ENCODE results near the gene NME3. TPM values are rescaled to one million over a fixed set of nuclear protein-coding genes. Genes with fewer than 3 reads are reported as not detected.

Gene NME3
- total and polyA plus RNA-seq, 9 of the 15 experiments (the other 6 are each of a cell fraction or from before 2014, with no cell fraction given), result 0.68 to 76.3 (median 11.5) TPM

DNA sequence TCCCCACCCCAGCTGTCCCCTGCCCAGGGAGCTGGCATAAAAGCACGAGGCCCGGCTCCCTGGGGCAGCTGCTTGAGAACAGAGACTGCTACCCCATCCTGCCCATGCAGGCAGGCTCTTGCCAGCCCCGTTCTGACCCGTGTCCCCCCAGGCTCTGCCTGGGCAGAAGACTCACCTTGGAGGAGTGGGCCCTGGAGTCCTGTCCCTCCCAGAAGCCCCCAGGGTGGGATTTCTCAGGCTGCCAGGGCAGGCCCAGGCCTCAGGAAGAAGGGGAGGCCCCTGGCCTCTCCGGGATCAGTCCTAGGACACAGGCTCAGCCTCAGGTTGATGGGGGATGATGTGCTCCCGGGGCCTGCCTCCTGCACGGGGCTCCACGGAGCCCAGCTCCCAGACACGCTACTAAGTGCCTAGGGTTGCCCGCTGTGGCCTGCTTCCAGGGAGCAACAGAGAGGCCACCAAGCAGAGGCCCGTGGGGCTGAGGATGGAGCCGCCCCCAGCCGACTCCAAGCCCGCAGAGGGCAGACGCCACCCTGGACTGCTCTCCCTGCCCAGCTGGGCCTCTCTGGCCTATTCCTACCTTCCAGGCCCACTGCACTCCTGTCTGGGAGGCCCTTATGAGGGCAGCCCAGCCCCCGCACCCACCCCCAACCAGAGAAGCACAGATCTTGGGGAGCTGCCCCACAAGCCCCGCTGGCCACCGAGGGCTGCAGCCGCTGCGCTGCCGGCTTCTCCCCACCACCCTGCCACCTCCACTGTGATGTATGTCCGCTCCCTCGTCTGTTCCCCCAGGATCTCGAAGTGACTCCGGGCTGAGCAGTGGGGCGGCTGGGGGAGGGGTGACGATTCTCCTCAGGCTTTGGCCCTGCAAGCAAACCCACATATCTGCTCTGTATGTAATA is 1.7 kb downstream of the NME3 start:
- ATAC-seq (no peak), DNase-seq (ENCODE audit: extremely low read depth in 1 of 4, low spot score in 3 of 4) (no peak), FAIRE-seq (no peak)
- intact Hi-C loops (cut with micrococcal nuclease), result no loop called here
- ChIA-PET CTCF (ENCODE audit: low intra/inter-chr PET ratio) (no interaction called here), POLR2A (interaction anchor here (0.6 to 4.3 kb wide), 9 partner anchors 10 to 385 kb away, joined by 3 to 35 read pairs (median 4); partner anchors contain the start of genes NUBP2, RPS2, SPSB3 and TRAF7)
- H3K4me2 ChIP-seq (ENCODE audit: insufficient read depth, low read length), result peak overlapping the region; percentile 98
- peak overlapping the region in 1 of 2 experiments; percentile 93; a peak in 2 of 4 replicates for H3K9ac ChIP-seq (ENCODE audit: insufficient read depth in 1 of 2, low read depth in 2 of 2, low read length in 2 of 2)
- in situ Hi-C loops (cut with MboI), result no loop called here
- peaks cover 8% of the 10 kb centered on the region; the same call in 1 of the 2 replicates for H4K20me1 ChIP-seq (replicated peaks; ENCODE audit: control insufficient read depth, insufficient read depth, low read length)
- no TSS peak for BruUV-seq (replicated peaks)
- H2AFZ ChIP-seq (ENCODE audit: low read depth, low read length), result no peak overlapping the region
- WGBS (ENCODE audit: insufficient coverage, low coverage, missing lambda C conversion rate), result 85% methylated on average over 19 of the region's 27 CpGs
- H3K36me3 ChIP-seq (ENCODE audit: control insufficient read depth, insufficient read depth, low read length), result peaks cover 69% of the 10 kb centered on the region; the same call in 2 of the 3 replicates
- H3K27ac ChIP-seq (ENCODE audit: extremely low read depth, low read depth, low read length), result no peak overlapping the region
- H3K4me3 ChIP-seq, result 0 out of 2 replicates have a peak overlapping the region, but pooled peaks have one; percentile 96
- no peaks in the 10 kb centered on the region for H3K9me1 ChIP-seq (ENCODE audit: control insufficient read depth, insufficient read depth, low read length)
- H3K9me3 ChIP-seq (replicated peaks; ENCODE audit: control insufficient read depth, insufficient read depth, low read depth, low read length), result no peaks in the 10 kb centered on the region
- H3K79me2 ChIP-seq (ENCODE audit: control insufficient read depth, insufficient read depth, low read length), result peaks cover 47% of the 10 kb centered on the region
- H3K27me3 ChIP-seq (ENCODE audit: control insufficient read depth in 2 of 2, insufficient read depth in 2 of 2, low read length in 2 of 2), result no peaks in the 10 kb centered on the region
- peaks cover 20 to 94% of the 10 kb centered on the region in 2 experiments; a peak in 4 of 5 replicates for H3K4me1 ChIP-seq (replicated peaks in 1 of 2; ENCODE audit: control insufficient read depth in 2 of 2, insufficient read depth in 2 of 2, low read length in 2 of 2)
- no peak for TF ChIP-seq SIRT6 (IDR thresholded peaks at IDR 0.05; ENCODE audit: low read depth, low read length)
- TF ChIP-seq HDAC2 (IDR thresholded peaks at IDR 0.05), result no peak
- TF ChIP-seq SUPT5H (IDR thresholded peaks at IDR 0.05), result peak; percentile 45; the same call in 1 of the 2 replicates
- no peak for TF ChIP-seq BCOR (IDR thresholded peaks at IDR 0.05)
- TF ChIP-seq KDM5B (IDR thresholded peaks at IDR 0.05; ENCODE audit: insufficient replicate concordance, low read depth, low read length), result peak; percentile 40
- TF ChIP-seq PTBP1 (IDR thresholded peaks at IDR 0.05; ENCODE audit: low read depth, low read length), result no peak
- TF ChIP-seq, protein P1, sequence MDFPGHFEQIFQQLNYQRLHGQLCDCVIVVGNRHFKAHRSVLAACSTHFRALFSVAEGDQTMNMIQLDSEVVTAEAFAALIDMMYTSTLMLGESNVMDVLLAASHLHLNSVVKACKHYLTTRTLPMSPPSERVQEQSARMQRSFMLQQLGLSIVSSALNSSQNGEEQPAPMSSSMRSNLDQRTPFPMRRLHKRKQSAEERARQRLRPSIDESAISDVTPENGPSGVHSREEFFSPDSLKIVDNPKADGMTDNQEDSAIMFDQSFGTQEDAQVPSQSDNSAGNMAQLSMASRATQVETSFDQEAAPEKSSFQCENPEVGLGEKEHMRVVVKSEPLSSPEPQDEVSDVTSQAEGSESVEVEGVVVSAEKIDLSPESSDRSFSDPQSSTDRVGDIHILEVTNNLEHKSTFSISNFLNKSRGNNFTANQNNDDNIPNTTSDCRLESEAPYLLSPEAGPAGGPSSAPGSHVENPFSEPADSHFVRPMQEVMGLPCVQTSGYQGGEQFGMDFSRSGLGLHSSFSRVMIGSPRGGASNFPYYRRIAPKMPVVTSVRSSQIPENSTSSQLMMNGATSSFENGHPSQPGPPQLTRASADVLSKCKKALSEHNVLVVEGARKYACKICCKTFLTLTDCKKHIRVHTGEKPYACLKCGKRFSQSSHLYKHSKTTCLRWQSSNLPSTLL (IDR thresholded peaks at IDR 0.05), result no peak
- TF ChIP-seq NCOR1 (IDR thresholded peaks at IDR 0.05), result 0 out of 2 replicates have a peak, but pooled peaks have one; percentile 9
- TF ChIP-seq SIN3B (IDR thresholded peaks at IDR 0.05; ENCODE audit: low read depth), result 0 out of 2 replicates have a peak, but pooled peaks have one; percentile 19
- 0 out of 4 replicates have a peak, but pooled peaks of 1 of the 2 experiments have one; percentile 34 for TF ChIP-seq TEAD1 (CRISPR knock-in tag; IDR thresholded peaks at IDR 0.05)
- TF ChIP-seq, protein P2, sequence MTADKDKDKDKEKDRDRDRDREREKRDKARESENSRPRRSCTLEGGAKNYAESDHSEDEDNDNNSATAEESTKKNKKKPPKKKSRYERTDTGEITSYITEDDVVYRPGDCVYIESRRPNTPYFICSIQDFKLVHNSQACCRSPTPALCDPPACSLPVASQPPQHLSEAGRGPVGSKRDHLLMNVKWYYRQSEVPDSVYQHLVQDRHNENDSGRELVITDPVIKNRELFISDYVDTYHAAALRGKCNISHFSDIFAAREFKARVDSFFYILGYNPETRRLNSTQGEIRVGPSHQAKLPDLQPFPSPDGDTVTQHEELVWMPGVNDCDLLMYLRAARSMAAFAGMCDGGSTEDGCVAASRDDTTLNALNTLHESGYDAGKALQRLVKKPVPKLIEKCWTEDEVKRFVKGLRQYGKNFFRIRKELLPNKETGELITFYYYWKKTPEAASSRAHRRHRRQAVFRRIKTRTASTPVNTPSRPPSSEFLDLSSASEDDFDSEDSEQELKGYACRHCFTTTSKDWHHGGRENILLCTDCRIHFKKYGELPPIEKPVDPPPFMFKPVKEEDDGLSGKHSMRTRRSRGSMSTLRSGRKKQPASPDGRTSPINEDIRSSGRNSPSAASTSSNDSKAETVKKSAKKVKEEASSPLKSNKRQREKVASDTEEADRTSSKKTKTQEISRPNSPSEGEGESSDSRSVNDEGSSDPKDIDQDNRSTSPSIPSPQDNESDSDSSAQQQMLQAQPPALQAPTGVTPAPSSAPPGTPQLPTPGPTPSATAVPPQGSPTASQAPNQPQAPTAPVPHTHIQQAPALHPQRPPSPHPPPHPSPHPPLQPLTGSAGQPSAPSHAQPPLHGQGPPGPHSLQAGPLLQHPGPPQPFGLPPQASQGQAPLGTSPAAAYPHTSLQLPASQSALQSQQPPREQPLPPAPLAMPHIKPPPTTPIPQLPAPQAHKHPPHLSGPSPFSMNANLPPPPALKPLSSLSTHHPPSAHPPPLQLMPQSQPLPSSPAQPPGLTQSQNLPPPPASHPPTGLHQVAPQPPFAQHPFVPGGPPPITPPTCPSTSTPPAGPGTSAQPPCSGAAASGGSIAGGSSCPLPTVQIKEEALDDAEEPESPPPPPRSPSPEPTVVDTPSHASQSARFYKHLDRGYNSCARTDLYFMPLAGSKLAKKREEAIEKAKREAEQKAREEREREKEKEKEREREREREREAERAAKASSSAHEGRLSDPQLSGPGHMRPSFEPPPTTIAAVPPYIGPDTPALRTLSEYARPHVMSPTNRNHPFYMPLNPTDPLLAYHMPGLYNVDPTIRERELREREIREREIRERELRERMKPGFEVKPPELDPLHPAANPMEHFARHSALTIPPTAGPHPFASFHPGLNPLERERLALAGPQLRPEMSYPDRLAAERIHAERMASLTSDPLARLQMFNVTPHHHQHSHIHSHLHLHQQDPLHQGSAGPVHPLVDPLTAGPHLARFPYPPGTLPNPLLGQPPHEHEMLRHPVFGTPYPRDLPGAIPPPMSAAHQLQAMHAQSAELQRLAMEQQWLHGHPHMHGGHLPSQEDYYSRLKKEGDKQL (CRISPR knock-in tag; IDR thresholded peaks at IDR 0.05; ENCODE audit: borderline replicate concordance), result no peak
- TF ChIP-seq, protein P3, sequence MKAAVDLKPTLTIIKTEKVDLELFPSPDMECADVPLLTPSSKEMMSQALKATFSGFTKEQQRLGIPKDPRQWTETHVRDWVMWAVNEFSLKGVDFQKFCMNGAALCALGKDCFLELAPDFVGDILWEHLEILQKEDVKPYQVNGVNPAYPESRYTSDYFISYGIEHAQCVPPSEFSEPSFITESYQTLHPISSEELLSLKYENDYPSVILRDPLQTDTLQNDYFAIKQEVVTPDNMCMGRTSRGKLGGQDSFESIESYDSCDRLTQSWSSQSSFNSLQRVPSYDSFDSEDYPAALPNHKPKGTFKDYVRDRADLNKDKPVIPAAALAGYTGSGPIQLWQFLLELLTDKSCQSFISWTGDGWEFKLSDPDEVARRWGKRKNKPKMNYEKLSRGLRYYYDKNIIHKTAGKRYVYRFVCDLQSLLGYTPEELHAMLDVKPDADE (conservative IDR thresholded peaks at IDR 0.05; ENCODE audit: control insufficient read depth, low read depth, low read length), result no peak
- TF ChIP-seq HDGF (IDR thresholded peaks at IDR 0.05), result no peak
